ENCODE results near the gene IQGAP1.

The IQGAP1 gene

DNA sequence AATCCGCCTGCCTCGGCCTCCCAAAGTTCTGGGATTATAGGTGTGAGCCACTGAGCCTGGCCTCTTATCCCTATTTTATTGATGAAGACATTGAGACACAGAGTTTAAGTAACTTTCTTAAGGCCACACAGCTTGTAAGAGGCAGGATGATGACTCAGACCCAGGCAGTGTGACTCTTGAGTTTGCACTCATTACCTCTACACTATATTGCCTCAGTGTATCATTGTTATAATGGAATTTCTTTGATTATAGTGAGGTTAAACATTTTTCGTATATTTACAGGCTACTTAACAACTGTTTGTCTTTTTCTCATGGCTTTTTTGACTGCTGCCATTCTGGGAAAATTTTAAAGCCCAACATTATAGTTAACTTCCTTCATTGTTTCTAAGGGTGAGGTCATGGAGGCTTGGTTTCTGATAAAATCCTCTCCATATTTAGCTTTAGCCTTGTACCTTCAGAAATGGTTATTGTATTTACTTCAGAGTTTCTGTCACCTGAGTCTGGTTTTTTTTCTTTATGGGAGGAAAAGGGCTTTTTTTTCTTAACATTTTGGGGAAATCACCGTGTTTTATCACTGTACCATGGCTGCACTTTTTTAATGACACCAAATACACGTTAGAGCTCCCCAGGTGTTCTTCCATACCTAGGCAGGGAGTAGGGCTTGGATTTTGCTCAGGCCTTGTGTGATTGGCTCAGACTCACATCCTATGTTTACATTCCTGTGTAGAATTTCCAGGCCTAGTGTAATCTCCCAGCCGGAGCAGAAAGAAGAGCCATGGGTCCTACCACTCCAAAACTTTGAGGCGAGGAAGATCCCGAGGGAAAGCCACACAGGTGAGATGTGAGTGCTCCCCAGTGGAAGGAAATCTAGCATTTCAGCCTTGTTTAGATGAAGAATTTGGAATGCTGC is 29.7 kb upstream of the IQGAP1 start:
- no peaks in the 10 kb centered on the region for H3K4me1 ChIP-seq
- no peaks in the 10 kb centered on the region; the same call in 1 of the 2 replicates for H3K36me3 ChIP-seq
- H3K9me3 ChIP-seq: no peaks in the 10 kb centered on the region
- no peaks in the 10 kb centered on the region for H3K27me3 ChIP-seq
- TF ChIP-seq, protein P1, sequence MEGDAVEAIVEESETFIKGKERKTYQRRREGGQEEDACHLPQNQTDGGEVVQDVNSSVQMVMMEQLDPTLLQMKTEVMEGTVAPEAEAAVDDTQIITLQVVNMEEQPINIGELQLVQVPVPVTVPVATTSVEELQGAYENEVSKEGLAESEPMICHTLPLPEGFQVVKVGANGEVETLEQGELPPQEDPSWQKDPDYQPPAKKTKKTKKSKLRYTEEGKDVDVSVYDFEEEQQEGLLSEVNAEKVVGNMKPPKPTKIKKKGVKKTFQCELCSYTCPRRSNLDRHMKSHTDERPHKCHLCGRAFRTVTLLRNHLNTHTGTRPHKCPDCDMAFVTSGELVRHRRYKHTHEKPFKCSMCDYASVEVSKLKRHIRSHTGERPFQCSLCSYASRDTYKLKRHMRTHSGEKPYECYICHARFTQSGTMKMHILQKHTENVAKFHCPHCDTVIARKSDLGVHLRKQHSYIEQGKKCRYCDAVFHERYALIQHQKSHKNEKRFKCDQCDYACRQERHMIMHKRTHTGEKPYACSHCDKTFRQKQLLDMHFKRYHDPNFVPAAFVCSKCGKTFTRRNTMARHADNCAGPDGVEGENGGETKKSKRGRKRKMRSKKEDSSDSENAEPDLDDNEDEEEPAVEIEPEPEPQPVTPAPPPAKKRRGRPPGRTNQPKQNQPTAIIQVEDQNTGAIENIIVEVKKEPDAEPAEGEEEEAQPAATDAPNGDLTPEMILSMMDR (IDR thresholded peaks at IDR 0.05; ENCODE audit: low read depth, low read length): no peak
- H3K4me3 ChIP-seq (ENCODE audit: low read depth, low read length): no peak overlapping the region
- DNase-seq: no peak

DNA sequence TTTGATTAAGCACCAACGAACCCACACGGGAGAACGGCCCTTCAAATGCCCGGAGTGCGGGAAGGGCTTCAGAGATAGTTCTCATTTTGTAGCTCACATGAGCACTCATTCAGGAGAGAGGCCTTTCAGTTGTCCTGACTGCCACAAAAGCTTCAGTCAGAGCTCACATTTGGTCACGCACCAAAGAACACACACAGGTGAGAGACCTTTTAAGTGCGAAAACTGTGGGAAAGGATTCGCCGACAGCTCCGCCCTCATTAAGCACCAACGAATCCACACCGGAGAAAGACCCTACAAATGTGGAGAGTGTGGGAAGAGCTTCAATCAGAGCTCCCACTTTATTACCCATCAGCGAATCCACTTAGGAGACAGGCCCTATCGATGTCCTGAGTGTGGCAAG is 27.3 kb upstream of the IQGAP1 start:
- Histone ChIP-seq H3K27me3 (no peaks in the 10 kb centered on the region), H3K9me3 (no peaks in the 10 kb centered on the region), H3K36me3 (no peaks in the 10 kb centered on the region; the same call in 1 of the 2 replicates), H3K4me3 (ENCODE audit: low read depth, low read length) (no peak overlapping the region), H3K4me1 (no peaks in the 10 kb centered on the region)
- TF ChIP-seq, protein P1 (IDR thresholded peaks at IDR 0.05; ENCODE audit: low read depth, low read length): no peak
- no peak for DNase-seq

DNA sequence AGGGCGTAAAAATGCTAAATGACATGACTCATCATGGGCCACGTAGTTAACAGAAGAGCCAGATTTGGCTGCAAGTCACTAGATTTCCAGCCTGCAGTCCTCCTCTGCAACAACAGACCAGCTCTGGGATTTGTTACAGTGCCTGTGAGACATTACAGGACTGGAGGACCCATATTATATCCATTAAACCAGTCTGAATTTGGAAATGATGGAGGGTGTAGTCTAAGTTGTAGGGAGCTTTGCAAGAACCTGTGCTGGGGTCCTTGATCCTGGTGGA is 25.2 kb upstream of the IQGAP1 start:
- no peaks in the 10 kb centered on the region for H3K27me3 ChIP-seq
- no peaks in the 10 kb centered on the region for H3K9me3 ChIP-seq
- TF ChIP-seq, protein P1 (IDR thresholded peaks at IDR 0.05; ENCODE audit: low read depth, low read length): no peak
- no peaks in the 10 kb centered on the region for H3K4me1 ChIP-seq
- DNase-seq: no peak
- no peak overlapping the region for H3K4me3 ChIP-seq (ENCODE audit: low read depth, low read length)
- no peaks in the 10 kb centered on the region; the same call in 1 of the 2 replicates for H3K36me3 ChIP-seq

DNA sequence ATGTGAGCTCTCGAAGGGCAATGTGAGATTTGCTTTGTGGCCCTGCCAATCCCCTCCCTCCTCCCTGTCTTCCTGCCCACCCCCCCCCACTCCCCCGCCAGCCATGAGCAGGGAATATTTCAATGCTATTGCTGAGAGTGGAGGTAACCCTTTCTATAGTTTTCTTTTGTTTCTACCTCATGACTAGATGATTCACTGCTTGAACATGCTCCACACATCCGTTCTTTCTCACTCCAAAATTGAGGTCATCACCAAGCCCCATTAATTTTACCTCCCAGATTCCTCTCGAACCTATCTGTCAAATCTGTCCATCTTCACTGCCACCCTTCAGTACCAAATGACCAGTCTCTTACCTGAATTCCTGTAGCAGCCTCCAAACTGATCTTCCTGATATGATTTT is 23.8 kb upstream of the IQGAP1 start:
- Histone ChIP-seq H3K4me1 (no peaks in the 10 kb centered on the region), H3K9me3 (no peaks in the 10 kb centered on the region), H3K36me3 (no peaks in the 10 kb centered on the region; the same call in 1 of the 2 replicates), H3K27me3 (no peaks in the 10 kb centered on the region), H3K4me3 (ENCODE audit: low read depth, low read length) (no peak overlapping the region)
- no peak for DNase-seq
- TF ChIP-seq, protein P1 (IDR thresholded peaks at IDR 0.05; ENCODE audit: low read depth, low read length): no peak

DNA sequence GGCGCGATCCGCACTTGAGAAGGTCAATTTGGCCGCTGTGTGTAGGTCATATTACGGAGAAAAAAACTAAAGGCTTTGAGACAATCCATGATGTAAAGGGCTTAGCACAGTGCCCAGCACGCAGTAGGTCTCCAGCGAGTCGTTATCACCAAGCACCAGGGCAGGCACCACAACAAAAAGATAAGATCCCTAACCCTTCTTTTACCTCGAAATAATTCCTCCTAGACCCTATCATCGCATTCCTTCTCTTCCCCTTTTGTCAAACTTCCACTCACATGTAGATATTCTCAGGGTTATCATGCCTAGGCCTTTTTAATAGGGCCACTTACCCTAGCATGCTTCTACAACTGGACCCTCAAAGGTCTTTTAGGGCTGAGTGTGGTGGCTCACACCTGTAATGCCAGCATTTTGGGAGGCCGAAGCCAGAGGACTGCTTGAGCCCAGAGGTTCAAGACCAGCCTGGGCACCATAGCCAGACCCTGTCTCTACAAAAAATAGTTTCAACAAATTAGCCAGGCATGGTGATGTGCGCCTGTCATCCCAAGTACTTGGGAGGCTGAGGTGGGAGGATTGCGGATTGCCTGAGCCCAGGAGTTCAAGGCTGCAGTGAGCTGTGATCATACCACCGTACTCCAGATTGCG is 22.5 kb upstream of the IQGAP1 start:
- Histone ChIP-seq H3K4me1 (no peaks in the 10 kb centered on the region), H3K36me3 (no peaks in the 10 kb centered on the region), H3K9me3 (no peaks in the 10 kb centered on the region), H3K4me3 (ENCODE audit: low read depth, low read length) (no peak overlapping the region), H3K27me3 (no peaks in the 10 kb centered on the region)
- DNase-seq: no peak
- TF ChIP-seq, protein P1 (IDR thresholded peaks at IDR 0.05; ENCODE audit: low read depth, low read length): no peak

DNA sequence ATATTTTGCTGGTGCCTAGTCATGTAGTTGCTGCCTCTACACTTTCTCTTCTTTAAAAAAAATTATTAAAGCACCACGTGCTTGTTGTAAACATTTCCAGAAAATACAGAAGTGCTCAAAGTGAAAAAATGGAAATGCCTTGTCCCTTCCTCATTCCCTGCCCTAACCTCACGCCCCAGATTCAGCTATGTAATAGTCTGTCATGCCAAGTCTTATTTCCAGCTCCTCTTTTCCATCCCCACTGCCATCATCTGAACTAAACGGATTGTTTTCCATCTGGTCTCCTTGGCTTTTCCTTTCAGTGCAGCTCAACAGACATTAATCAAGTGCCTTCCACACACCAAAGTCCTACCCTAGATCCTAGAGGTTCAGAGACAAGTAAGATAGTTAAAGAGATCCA is 20.5 kb upstream of the IQGAP1 start:
- Histone ChIP-seq H3K4me3 (ENCODE audit: low read depth, low read length) (no peak overlapping the region), H3K27me3 (no peaks in the 10 kb centered on the region), H3K4me1 (no peaks in the 10 kb centered on the region), H3K36me3 (no peaks in the 10 kb centered on the region), H3K9me3 (no peaks in the 10 kb centered on the region)
- TF ChIP-seq, protein P1 (IDR thresholded peaks at IDR 0.05; ENCODE audit: low read depth, low read length): no peak
- DNase-seq: no peak
